Measurements from ENCODE around the gene SORCS1. TPM values are rescaled to one million over a fixed set of nuclear protein-coding genes. Genes with fewer than 3 reads are reported as not detected.

SORCS1 gene
- total and polyA plus RNA-seq, 9 donors = 0.05 to 2.4 (median 1.0) TPM

DNA sequence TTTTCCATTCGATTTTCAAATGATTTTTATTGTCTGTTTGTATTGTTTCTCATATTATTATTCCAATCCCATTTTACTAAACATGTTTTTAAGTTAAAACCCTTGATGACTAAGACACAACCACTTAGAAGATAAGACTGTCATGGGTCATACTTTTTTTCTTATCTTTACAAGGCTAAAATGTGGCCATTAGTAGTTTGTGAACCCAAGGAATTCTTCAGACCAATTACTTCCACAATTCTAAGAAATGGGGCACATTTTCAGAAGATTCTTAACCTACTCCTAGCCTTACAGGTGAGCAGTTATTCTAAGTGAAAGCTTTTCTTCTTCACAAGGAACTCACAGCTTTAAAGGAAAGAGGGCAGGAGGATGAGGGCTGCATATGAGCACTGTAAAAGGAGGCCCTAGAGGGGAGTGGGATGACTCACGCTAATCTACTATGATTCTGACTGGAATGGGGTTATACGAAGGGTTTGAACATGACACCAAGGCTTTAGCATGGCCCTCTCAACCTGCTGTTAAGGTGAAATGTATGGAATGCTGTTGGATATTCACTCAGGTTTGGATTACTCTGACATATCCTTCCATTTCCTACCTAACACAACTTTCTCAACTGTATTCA is 81.0 kb downstream of the SORCS1 start:
- no peaks in the 10 kb centered on the region for H3K4me1 ChIP-seq (ENCODE audit: insufficient read depth)
- no peaks in the 10 kb centered on the region for H3K36me3 ChIP-seq
- H3K27ac ChIP-seq = no peak overlapping the region
- intact Hi-C loops (cut with DNase I) = no loop called here
- no peak for DNase-seq
- no peaks in the 10 kb centered on the region for H3K9me3 ChIP-seq
- no peak overlapping the region for H3K4me3 ChIP-seq
- WGBS, 3 donors = 80 to 85% (median 82%) methylated on average over 3 of the region's 3 CpGs
- TF ChIP-seq, protein P1, sequence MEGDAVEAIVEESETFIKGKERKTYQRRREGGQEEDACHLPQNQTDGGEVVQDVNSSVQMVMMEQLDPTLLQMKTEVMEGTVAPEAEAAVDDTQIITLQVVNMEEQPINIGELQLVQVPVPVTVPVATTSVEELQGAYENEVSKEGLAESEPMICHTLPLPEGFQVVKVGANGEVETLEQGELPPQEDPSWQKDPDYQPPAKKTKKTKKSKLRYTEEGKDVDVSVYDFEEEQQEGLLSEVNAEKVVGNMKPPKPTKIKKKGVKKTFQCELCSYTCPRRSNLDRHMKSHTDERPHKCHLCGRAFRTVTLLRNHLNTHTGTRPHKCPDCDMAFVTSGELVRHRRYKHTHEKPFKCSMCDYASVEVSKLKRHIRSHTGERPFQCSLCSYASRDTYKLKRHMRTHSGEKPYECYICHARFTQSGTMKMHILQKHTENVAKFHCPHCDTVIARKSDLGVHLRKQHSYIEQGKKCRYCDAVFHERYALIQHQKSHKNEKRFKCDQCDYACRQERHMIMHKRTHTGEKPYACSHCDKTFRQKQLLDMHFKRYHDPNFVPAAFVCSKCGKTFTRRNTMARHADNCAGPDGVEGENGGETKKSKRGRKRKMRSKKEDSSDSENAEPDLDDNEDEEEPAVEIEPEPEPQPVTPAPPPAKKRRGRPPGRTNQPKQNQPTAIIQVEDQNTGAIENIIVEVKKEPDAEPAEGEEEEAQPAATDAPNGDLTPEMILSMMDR (IDR thresholded peaks at IDR 0.05) = no peak
- TF ChIP-seq POLR2A (IDR thresholded peaks at IDR 0.05) = no peak
- no peak for TF ChIP-seq EP300 (IDR thresholded peaks at IDR 0.05)
- no peaks in the 10 kb centered on the region for H3K27me3 ChIP-seq

DNA sequence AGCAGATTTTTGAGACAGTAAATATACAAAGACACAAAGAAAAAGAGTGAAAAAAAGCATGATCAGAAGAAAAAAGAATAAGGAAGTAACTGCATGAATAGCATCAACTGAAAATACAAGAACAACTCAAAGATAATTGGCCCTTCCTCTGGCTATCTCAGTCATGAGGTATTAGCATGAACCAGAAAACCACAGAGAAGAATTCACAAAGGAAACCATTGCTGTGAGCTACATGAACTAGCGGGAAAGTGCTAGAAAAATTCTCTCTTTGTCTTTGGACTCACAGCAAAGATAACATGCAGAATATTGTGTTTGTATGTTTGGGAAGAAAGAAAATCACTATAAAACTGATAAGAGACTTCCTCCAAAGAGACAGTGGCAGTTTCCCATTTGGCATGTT is 82.9 kb downstream of the SORCS1 start:
- no peaks in the 10 kb centered on the region for H3K9me3 ChIP-seq
- no peak overlapping the region for H3K27ac ChIP-seq
- no peak for DNase-seq
- intact Hi-C loops (cut with DNase I) = no loop called here
- H3K4me1 ChIP-seq (ENCODE audit: insufficient read depth) = no peaks in the 10 kb centered on the region
- 83 to 90% (median 83%) methylated on average over 1 of the region's 1 CpG for WGBS, 3 donors
- TF ChIP-seq POLR2A (IDR thresholded peaks at IDR 0.05) = no peak
- TF ChIP-seq EP300 (IDR thresholded peaks at IDR 0.05) = no peak
- TF ChIP-seq, protein P1 (IDR thresholded peaks at IDR 0.05) = no peak
- no peak overlapping the region for H3K4me3 ChIP-seq
- no peaks in the 10 kb centered on the region for H3K27me3 ChIP-seq
- H3K36me3 ChIP-seq = no peaks in the 10 kb centered on the region

DNA sequence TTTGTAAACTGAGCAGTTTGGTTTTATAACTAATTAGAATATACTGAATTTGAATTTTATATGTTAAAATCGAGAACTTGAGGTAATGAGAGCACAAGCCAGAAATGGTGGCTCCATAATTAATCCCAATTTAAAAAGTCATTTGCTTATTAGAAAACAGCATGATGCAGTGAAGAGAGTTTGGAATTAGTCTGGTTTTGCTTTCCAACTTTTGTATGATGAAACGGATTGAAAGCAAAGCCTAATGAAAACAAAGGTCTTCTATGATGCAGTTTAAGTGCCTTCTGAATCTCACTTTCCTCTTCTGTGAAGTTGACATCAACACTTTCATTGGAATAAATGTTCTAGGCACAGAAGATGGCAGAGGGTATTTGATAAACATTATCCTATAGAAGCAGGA is 89.4 kb downstream of the SORCS1 start:
- WGBS, 3 donors = 44 to 64% (median 54%) methylated on average over 2 of the region's 2 CpGs
- no peaks in the 10 kb centered on the region for H3K36me3 ChIP-seq
- H3K27me3 ChIP-seq = no peaks in the 10 kb centered on the region
- no peak overlapping the region for H3K4me3 ChIP-seq
- TF ChIP-seq EP300 (IDR thresholded peaks at IDR 0.05) = no peak
- TF ChIP-seq, protein P1 (IDR thresholded peaks at IDR 0.05) = no peak
- TF ChIP-seq POLR2A (IDR thresholded peaks at IDR 0.05) = no peak
- no peak overlapping the region for H3K27ac ChIP-seq
- H3K4me1 ChIP-seq (ENCODE audit: insufficient read depth) = no peaks in the 10 kb centered on the region
- DNase-seq = no peak
- no peaks in the 10 kb centered on the region for H3K9me3 ChIP-seq
- intact Hi-C loops (cut with DNase I) = no loop called here

DNA sequence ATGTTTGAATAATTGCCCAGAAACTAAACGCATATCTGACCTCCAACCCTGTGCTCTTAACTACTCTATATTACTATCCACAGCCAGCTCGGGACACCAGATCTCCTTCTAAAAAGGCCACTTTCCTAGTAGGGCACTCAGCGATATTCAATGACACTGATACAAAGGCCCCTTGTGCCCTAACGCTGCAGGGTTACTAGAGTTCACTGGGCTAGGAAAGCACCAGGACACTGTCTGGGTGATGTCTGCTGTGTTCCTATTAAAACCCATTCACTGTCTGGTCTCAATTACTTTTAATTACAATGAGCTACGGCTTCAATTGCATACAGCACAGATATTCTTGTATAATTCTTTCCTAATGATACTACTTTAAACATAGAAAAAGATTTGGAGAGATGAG is 91.7 kb downstream of the SORCS1 start:
- Histone ChIP-seq H3K27ac (no peak overlapping the region), H3K4me3 (no peak overlapping the region)

More for the DNA sequence above, 91.7 kb downstream of the SORCS1 start:
- no peak for TF ChIP-seq EP300 (IDR thresholded peaks at IDR 0.05)
- TF ChIP-seq POLR2A (IDR thresholded peaks at IDR 0.05) = no peak
- TF ChIP-seq, protein P1 (IDR thresholded peaks at IDR 0.05) = no peak
- no peak for DNase-seq
- whole genome bisulfite sequencing, 3 donors = 58 to 70% (median 58%) methylated on average over 5 of the region's 5 CpGs
- no peaks in the 10 kb centered on the region for H3K36me3 ChIP-seq
- H3K27me3 ChIP-seq = no peaks in the 10 kb centered on the region
- intact Hi-C loops (cut with DNase I) = no loop called here
- H3K9me3 ChIP-seq = no peaks in the 10 kb centered on the region
- no peaks in the 10 kb centered on the region for H3K4me1 ChIP-seq (ENCODE audit: insufficient read depth)

Measured in ovary (tissue), 9 donors.